Stimulated activated CD8-positive, alpha-beta memory T cell treated with anti-CD3 and anti-CD28 coated beads, Interleukin-12 subunit alpha, Interleukin-12 subunit beta, amount 100 ng/mL, for 4 hours (primary cell): ENCODE results near the gene AMH.

Source experiments
- DNase-seq: peaks from one replicate; pipeline ENCODE4 v3.0.0-alpha.2; 2020; ENCODE audit warnings: low read depth

The AMH gene

DNA sequence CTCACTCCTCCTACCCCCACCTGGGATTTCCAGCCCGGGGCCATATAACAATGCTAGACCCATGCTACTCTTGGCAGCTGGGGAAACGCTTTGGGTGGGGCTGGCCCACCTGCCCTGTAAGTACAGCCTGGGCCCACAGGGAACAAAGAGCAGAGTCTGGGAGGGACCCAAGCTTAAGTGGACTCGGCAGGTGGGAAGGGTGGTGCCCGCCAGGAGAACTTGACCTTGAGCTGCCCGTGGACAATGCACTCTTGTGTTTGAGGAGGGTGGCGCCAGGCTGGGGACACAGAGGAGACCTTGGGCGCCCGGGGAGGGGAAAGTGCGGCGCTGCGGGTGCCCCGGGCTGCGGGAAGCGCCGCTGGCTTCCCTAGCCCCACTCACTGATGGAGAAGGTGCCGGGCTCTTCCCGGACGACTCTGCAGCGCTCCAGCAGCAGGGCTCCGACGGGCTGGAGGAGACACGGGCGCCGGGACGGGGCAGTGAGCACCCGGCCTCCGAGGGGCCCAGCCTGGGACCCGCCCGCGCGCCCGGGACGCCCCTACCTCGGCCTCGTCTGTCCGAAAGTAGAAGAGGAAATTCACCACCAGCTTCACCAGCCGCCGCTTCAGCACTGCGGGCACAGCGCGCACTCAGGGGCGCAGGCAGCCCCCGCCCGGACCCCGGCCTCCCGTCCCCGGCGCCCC, 13.6 kb upstream of the AMH start:
- DNase-seq = no peak

DNA sequence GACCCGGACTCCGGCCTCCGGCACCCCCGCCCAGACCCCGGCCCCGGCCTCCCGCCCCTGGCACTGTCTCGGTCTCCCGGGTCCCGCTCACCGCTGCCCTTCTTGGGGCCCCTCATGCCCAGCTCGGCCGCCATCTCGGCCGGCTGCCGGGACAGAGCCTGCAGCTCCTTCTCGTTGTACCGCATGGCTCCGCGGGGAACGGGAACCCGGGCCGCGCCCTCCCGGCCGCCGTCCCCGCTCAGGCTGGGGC, 13.1 kb upstream of the AMH start:
- no peak for DNase-seq

DNA sequence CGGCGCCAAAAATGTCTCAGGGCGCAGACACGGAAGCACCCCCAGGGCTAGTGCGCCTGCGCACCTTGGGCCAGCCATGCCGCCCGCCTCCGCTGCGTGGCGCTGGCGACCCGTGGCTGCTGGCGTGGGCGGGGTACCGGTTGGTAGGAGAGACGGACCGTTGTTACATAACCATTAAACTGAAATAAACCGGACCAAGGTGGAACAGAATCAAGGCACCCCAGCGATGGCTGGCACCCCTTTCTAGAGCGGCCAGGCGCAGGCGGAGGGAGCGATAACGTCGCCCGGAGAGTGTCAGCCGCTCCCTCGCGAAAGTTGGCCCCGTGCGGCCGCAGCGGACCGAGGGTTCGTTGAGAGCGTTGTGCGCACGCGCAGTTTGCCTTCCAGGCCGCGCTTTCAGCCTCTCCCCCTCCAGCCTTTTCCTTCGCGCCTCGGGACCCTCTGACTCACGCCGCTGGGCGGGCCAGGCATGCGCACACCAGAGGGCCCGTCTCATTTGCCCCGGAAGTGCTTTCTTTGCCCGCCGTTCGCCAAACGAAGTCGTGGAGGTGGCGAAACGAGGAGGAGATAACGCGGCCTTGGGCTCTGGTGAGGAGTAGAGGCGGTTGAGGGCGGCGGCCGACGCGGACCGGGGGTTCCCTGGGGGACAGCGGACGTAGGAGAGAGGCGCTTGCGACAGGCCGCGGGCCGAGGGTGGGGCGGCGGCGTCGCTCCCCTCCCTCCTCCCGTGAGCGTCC, 12.6 kb upstream of the AMH start, which contains the start of the genes PLEKHJ1 and SF3A2:
TSS of gene PLEKHJ1 (minus strand) at position 16 of the 737 bp plus-strand sequence. CDS start 81 bp downstream, outside the sequence.
TSS of gene SF3A2 (plus strand) at position 511 of the 737 bp plus-strand sequence. CDS start 6,595 bp downstream, outside the sequence.
- peak; percentile 98 for DNase-seq

DNA sequence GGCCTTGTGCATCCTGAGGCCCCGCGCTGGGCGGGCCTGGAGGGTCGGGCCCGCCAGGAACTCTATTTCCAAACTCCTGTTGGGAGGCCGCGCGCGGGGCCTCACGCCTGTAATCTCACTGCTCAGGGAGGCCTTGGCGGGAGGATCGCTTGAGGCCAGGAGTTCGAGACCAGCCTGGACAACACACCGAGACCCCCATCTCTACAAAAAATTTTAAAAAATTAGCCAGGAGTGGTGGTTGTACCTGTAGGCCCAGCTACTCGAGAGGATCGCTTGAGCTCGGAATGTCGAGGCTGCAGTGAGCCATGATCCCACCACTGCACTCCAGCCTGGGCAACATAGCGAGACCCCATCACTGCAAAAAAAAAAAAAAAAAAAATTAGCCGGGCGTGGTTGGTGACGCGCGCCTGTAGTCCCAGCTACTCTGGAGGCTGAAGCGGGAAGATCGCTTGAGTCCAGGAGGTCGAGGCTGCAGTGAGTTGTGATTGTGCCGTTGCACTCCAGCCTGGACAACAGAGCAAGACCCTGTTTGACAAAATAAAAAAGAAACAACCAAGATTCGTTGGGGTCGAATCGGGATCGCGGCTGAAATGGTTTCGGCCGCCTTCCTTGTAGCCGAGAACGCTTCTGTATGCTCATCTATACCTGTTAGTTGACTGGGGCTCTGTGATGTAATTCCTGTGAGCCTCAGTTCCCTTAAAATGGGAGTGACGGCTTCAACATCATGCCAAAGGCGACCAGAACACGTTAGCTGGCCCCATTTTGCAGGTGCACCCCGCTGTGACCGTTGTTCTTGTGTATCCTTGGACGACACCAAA, 11.9 kb upstream of the AMH start:
- no peak for DNase-seq

DNA sequence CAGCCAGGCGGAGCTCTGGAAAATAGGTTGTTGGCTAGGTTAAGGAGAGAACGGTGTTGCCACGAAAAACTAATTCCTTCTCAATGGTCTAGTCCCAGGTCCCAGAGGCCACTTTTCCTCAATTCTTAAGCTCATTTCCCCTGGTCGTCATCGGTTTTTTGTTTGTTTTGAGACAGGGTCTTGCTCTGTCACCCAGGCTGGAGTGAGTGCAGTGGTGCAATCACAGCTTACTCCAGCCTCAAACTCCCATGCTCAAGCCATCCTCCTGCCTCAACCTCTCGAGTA, 11.3 kb upstream of the AMH start:
- no peak for DNase-seq

DNA sequence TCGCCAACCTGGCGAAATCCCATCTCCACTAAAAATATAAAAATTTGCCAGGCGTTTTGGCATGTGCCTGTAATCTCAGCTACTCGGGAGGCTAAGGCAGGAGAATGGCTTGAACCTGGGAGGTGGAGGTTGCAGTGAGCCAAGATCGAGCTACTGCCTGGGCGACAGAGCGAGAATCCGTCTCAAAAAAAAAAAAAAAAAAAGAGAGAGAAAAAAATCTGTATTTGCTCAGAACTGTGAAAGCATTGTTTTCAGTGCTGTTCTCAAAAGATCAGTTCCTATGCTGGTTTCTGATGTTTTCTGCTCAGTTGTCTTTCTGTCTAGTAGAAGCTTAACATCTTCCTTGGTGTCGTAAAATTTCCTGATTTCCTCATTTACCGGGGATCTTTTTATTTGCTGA, 9.9 kb upstream of the AMH start:
- DNase-seq = no peak

DNA sequence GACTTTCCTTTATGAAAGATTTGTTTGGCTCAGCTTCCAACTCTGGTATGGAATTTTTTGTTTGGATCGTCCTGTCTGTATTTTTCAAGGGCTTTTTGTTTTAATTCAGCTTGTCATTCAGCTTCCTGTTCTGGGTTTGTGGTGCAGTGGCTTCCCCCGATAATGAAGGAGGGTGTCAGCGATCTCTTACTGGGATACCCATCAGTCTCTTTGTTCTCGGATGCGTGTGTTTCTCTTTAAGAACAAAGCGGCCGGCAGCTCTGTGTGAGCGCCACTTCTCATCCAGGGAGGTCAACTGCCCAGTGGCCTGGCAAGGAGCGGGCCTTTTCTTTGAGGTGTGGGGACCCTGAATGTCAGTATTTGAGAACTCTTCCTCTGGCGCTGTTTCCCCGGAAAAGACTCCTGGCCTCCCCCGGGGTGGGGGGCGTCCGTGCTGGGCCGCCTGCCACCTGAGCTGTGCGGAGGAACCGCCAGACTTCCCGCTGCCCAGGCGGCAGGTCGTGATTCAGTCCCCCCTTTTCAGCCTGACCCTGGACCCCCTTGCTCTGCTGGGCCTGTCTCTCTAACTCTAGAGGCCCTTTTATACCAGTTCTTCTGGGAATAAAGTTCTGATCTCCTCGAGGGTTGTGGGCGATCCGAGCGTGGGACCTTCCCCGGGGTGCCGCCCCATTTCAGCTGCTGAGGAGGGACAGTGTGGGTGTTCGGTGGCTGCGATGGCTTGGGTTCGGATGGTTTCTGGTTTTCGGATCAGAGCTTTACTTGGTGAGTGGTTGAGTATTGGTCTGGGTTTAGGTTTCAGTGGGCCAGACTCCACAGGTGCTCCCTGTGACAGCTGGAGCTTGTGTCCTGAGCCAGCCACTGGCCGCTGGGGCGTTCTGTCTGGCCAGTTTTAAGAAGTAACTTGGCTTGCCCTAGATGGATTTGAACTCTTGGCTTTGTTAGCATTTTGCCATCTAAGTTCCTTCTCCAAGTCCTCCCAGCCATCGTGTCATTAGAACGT, 9.1 kb upstream of the AMH start:
- DNase-seq = no peak

DNA sequence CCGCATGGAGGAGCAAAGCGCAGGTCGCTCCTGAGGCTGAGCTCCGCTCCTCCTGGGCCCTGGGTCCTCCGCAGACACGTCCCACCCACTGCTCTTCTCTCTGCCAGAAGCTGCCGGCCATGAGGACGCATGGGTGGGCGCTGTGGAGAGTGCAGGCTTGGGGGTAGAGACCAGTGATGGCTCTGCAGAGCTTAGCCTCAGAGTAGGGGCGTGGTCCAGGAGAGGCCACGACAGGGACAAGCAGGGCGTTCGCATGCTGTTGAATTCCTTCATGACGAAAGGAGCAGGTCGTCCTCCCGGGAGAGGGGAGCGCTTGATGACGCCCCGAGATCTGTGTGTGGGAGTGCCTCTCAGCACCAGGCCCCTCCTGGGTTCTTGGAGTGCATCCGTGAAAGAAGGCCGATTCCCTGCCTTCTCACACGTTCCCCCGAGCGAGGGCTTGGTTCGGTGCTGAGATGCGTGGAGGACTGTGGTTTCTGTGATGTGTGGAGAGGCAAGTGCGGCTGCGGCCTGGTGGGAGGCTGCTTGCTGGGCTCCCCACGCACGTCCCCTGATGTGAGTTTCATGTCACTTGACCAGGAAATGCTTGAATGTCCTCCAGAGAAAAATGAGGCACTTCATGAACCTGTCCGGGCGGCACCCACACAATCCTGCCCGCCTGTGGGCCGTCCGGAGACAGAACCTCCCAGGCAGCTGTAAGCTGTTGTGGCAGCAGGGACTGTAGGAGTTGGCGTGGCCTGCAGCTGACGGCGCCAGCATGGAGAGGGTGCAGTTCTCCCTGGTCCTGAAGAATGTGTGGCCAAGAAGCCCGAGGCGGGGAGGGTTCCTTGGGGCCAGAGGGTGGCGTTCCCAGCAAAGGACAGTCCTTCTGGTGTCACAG, 8.0 kb upstream of the AMH start:
- no peak for DNase-seq

DNA sequence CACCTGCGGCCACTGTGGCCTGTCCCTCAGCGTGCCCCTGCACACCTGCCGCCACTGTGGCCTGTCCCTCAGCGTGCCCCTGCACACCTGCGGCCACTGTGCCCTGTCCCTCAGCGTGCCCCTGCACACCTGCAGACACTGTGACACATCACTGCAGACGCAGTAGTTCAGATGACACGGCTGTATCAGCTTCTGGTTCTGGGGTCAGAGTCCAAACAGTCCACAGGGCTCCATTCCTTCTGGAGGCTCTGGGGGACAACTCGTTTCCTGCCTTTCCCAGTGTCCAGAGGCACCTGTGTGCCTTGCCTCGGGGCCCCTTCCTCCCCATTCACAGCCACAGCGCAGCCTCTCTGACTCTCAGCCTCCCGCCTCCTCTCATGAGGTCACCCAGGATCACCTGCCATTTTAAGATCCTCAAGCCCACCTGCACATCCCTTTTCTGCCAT, 7.0 kb upstream of the AMH start:
- DNase-seq = no peak

DNA sequence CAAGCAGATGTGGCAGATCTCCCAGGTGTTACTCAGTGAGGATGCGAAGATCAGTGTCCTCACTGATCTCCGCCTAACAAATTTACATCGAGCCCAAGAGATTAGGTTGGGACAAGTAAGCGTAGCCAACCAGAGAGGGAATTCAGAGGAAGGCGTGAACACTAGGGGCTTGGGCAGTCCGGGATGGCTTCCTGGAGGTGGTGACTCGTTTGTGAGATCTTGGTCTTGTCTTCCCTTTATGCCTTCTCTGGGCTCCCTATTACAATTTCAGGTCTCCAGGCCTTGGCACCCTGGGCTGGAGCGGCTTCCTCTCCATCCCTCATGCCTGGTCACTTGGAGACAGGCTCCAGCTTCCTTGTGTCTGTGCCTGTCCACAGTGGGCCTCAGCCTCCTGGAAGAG, 6.3 kb upstream of the AMH start:
- DNase-seq = no peak

DNA sequence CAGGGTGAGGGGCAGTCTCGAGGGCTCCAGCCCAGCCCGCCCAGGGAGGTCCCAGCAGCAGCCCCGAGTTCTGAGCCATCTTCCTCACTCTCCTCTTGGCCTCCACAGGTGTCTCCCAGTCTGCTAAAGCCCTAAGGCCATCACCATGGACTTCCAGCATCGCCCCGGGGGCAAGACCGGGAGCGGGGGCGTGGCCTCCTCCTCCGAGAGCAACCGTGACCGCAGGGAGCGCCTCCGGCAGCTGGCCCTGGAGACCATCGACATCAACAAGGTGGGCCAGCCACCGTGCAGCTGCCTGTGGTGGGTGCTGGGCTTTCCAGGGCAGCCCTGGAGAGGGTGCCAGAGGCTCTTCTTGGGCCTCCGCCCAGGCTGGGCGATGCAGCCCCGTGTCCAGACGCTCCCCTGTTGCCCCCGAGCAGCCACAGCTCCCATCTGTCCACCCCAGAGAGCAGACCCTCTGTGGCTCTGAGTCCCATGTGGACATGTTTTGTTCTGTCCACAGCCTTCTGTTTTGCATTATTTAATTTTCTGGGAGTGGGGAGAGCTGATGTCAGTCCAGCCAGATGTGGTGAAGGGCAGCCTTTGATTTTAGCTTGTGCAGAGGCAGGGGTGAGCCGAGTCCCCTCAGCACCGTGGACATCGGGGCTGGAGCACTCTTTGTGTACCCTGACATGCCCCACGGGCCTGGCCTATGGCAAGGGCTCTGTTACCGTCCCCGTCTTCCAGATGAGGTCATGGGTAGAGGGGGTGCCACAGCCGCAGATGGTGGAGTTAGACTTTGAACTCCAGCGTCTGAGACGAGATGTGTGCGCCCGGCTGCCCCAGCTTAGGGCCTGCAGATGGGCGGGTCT, 5.6 kb upstream of the AMH start:
- DNase-seq = no peak

DNA sequence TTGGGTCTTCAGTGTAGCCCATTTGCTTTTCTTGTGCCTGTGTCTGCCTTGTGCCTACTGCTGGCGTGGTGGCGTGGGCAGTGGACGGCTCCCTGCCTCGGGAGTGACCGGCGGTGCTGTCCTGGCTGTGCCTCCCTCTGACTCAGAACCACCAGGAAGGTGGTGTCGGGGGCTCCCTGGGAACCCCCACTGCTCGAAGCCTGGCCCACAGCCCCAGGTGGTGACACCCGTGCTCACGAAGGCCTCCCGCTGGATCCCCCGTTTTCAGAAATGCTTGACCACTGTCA, 5.1 kb upstream of the AMH start:
- DNase-seq = no peak

DNA sequence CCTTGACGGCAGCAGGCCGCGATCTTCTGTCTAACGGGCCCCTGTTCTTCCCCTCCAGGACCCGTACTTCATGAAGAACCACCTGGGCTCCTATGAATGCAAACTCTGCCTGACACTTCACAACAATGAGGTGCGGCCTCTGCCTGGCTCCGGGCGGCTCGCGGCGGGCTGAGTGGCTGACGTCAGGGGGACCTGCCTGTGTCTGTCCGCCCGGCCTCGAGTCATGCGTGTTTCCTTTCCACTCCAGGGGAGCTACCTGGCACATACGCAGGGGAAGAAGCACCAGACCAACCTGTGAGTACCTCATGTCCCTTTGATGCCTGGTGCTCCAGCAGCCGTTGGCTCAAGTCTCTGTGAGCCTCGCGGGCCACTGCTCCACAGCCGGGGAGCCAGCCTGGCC, 4.6 kb upstream of the AMH start:
- no peak for DNase-seq

DNA sequence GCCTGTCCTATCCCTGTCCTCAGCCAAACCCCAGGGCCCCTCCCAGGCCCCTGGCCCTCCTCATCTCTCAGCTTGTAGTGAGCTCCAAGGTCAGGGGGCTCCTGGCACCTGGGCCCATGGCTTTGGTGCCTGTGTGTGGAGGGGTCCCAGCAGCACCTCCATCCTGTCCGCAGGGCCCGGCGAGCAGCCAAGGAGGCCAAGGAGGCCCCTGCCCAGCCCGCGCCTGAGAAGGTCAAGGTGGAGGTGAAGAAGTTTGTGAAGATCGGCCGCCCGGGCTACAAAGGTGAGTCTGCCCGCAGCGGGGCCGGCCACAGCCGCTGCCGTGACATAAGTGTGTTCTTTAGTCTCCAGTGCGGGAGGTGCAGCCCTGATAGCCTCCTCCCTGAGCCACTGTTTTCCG, 3.9 kb upstream of the AMH start:
- DNase-seq = no peak

DNA sequence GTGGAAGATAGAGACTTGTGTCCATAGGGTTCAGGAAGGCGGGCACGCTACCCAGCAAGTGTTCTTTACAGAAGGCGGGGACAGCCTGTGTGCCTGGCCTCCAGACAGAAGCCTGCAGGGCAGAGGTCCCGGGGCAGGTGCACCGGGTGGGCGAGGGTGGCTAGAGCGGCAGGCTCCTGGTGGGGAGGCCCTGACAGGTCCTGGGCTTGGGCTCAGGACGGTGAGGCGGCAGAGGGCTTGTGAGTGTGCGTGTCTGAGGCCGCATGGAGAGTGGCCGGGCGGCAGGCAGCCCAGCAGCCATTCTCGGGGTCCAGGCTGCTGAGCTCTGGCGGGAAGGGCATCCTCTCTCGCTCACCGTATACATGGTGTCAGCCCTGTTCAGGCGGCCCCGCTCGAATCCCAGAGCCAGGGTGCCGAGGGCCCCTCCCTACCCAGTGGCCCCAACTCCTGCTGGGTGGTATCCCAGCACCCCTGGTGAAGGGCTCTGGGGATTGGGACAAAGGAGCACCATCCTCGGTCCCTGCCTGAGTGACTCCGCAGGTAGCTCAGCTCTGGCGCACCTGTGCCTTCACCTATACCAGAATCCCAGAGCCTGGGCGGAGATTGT, 3.0 kb upstream of the AMH start:
- no peak for DNase-seq

DNA sequence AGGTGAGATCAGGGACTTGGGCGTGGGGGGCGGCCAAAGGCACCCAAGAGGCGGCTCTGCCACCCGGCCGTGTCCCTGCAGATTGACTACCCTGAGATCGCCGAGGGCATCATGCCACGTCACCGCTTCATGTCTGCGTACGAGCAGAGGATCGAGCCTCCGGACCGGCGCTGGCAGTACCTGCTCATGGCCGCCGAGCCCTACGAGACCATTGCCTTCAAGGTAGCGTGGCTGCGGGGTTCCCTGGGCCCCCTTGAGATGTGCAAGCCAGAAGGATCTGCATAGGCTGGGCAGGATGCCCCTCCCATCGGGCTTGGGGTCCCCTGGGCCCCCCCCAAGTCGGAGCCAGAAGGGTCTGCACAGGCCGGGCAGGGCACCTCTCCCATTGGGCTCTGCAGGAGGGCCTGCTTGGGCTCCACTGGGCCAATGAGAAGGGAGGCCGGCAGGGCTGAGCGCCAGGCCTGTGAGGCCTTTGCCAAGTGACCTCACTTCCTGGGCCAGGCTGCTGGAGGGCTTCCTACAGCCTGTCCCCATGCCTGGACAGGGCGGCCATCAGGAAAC, 2.2 kb upstream of the AMH start:
- no peak for DNase-seq

DNA sequence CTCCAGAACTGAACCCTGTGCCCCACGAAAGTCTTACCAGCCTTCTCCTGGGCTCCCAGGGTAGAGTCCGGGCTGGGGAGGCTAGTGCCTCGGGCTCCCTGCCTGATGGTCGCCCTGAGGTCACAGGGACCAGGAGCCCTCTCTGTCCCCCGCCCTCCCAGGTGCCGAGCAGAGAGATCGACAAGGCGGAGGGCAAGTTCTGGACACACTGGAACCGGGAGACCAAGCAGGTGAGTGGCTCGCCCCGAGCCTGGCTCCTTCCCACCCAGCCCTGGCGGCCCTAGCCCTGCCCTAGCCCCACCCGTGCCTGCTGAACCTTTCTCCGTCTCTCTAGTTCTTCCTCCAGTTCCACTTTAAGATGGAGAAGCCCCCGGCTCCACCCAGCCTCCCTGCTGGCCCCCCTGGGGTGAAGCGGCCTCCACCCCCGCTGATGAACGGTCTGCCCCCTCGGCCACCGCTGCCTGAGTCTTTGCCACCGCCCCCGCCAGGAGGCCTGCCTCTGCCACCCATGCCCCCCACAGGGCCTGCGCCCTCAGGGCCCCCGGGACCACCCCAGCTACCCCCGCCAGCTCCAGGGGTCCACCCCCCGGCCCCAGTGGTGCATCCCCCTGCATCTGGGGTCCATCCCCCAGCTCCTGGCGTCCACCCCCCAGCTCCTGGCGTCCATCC, 1.6 kb upstream of the AMH start:
- DNase-seq = no peak

DNA sequence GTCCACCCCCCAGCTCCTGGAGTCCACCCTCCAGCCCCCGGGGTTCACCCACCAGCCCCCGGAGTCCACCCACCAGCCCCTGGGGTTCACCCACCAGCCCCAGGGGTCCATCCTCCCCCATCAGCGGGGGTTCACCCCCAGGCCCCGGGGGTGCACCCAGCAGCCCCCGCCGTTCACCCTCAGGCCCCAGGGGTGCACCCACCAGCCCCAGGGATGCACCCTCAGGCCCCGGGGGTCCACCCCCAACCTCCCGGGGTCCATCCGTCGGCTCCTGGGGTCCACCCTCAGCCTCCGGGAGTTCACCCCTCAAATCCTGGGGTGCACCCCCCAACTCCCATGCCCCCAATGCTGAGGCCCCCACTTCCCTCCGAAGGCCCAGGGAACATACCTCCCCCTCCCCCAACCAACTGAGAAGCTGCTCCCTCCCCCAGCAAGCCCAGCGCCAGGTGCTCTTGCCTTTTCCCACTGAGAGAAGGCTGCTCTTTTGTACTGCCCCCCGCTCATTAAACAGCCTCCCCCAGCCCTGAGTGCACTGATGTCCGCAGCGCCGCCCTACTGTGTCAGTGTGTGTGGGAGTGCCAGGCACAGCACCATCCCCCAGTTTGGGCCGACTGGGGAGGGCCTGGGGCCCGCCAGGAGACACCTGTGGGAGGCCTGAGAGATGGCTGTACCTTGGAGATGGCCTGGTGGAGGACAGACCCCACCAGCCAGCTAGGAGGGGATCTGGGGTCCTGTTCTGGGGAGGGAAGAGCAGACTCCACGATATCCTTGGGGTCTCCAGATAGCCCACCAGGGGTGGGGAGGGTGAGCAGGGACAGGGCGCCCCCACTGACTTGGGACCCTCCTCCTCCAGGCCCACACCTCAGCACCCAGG, 750 bp upstream of the AMH start:
- no peak for DNase-seq
